Measurements from ENCODE around the gene VSIG4. TPM values are rescaled to one million over a fixed set of nuclear protein-coding genes. Genes with fewer than 3 reads are reported as not detected.

The VSIG4 gene
- total RNA-seq, 1 experiment from 2014 or later = not detected

- Histone ChIP-seq H3K27me3 (ENCODE audit: low read length) (no peaks in the 10 kb centered on the region), H3K27ac (ENCODE audit: low read length) (no peak overlapping the region), H3K4me2 (ENCODE audit: low read length) (no peak overlapping the region), H3K9me3 (ENCODE audit: low read length) (no peaks in the 10 kb centered on the region), H4K20me1 (ENCODE audit: low read length) (no peaks in the 10 kb centered on the region), H3K36me3 (ENCODE audit: low read depth, low read length) (no peaks in the 10 kb centered on the region), H2AFZ (ENCODE audit: low read length) (no peak overlapping the region), H3K9ac (ENCODE audit: low read length) (no peak overlapping the region), H3K9me2 (replicated peaks; ENCODE audit: low read length) (no peaks in the 10 kb centered on the region), H3K4me3 (ENCODE audit: low read length) (no peak overlapping the region), H3F3A (ENCODE audit: low read length, unreplicated experiment) (no peaks in the 10 kb centered on the region), H3K4me1 (ENCODE audit: insufficient read depth, low read length) (no peaks in the 10 kb centered on the region), H3K79me2 (ENCODE audit: low read length) (no peaks in the 10 kb centered on the region)
- intact Hi-C loops (cut with micrococcal nuclease) = no loop called here
- no peak for DNase-seq
- no TSS peak for BruUV-seq (replicated peaks)
- POLR2A ChIA-PET (ENCODE audit: unreplicated experiment) = no interaction called here
- no peak for ATAC-seq
- TF ChIP-seq EZH2 (IDR thresholded peaks at IDR 0.05; ENCODE audit: low read length, unreplicated experiment) = no peak
- TF ChIP-seq EZH2phosphoT487 (IDR thresholded peaks at IDR 0.05; ENCODE audit: borderline replicate concordance, low read length) = no peak
- TF ChIP-seq CTCF (conservative IDR thresholded peaks at IDR 0.05; ENCODE audit: low read depth, low read length) = no peak
- CTCF ChIA-PET = no interaction called here
Observed at GRCh38 chrX:66038115-66038514, 1.8 kb downstream of the VSIG4 start.

DNA sequence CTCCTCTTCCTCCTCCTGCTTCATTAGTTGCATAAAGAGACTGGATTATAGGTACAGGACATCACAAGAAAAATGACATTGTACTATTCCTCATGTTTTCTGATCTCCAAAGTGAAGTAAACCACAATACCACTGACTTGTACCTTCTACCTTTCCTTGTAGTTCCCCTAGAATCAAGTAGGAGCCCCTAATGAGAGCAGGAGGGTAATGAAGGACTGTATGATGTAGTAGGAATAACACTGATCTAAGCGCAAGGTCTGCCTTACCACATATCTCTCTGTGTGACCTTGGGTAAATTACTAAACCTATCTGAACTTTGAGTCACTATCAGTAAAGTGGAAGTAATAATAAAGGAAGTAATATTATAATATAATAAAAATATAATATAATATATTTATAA, 3.6 kb downstream of the VSIG4 start:
- no peak for DNase-seq
- H3K4me2 ChIP-seq (ENCODE audit: low read length) = no peak overlapping the region
- H3K36me3 ChIP-seq (ENCODE audit: low read depth, low read length) = no peaks in the 10 kb centered on the region
- H3K79me2 ChIP-seq (ENCODE audit: low read length) = no peaks in the 10 kb centered on the region
- no peaks in the 10 kb centered on the region for H3K9me3 ChIP-seq (ENCODE audit: low read length)
- no peak overlapping the region for H3K9ac ChIP-seq (ENCODE audit: low read length)
- H3F3A ChIP-seq (ENCODE audit: low read length, unreplicated experiment) = no peaks in the 10 kb centered on the region
- no peaks in the 10 kb centered on the region for H3K27me3 ChIP-seq (ENCODE audit: low read length)
- no peak for ATAC-seq
- BruUV-seq (replicated peaks) = no TSS peak
- H2AFZ ChIP-seq (ENCODE audit: low read length) = no peak overlapping the region
- no peaks in the 10 kb centered on the region for H3K9me2 ChIP-seq (replicated peaks; ENCODE audit: low read length)
- no peak overlapping the region for H3K4me3 ChIP-seq (ENCODE audit: low read length)
- intact Hi-C loops (cut with micrococcal nuclease) = no loop called here
- H3K27ac ChIP-seq (ENCODE audit: low read length) = no peak overlapping the region
- no peak for TF ChIP-seq EZH2 (IDR thresholded peaks at IDR 0.05; ENCODE audit: low read length, unreplicated experiment)
- no peak for TF ChIP-seq EZH2phosphoT487 (IDR thresholded peaks at IDR 0.05; ENCODE audit: borderline replicate concordance, low read length)
- no peak for TF ChIP-seq CTCF (conservative IDR thresholded peaks at IDR 0.05; ENCODE audit: low read depth, low read length)
- H4K20me1 ChIP-seq (ENCODE audit: low read length) = no peaks in the 10 kb centered on the region
- ChIA-PET CTCF (no interaction called here), POLR2A (ENCODE audit: unreplicated experiment) (no interaction called here)
- H3K4me1 ChIP-seq (ENCODE audit: insufficient read depth, low read length) = no peaks in the 10 kb centered on the region

DNA sequence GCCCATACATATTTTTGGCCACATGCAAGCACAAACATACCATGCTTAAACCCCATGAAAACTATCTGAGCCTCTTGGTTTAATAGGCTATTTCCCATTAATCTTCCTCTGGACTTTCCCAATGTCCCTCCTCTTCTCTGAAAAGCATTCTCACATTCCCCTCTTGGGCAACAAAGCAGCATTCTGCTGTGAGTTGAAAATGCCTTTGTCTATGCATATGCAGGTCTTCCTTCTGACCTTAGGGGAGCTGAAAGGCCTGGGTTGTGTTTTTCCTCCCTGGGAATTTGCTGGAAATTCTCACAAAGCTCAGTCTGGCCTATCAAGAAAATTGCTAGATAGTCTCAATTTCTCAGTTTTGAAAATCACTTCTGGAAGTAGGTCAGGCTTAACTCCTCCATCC, 4.2 kb downstream of the VSIG4 start:
- Histone ChIP-seq H3K27me3 (ENCODE audit: low read length) (no peaks in the 10 kb centered on the region), H3F3A (ENCODE audit: low read length, unreplicated experiment) (no peaks in the 10 kb centered on the region), H3K9me2 (replicated peaks; ENCODE audit: low read length) (no peaks in the 10 kb centered on the region), H3K4me3 (ENCODE audit: low read length) (no peak overlapping the region), H3K4me2 (ENCODE audit: low read length) (no peak overlapping the region), H3K27ac (ENCODE audit: low read length) (no peak overlapping the region), H3K4me1 (ENCODE audit: insufficient read depth, low read length) (no peaks in the 10 kb centered on the region), H3K36me3 (ENCODE audit: low read depth, low read length) (no peaks in the 10 kb centered on the region), H2AFZ (ENCODE audit: low read length) (no peak overlapping the region), H3K9me3 (ENCODE audit: low read length) (no peaks in the 10 kb centered on the region), H3K79me2 (ENCODE audit: low read length) (no peaks in the 10 kb centered on the region), H4K20me1 (ENCODE audit: low read length) (no peaks in the 10 kb centered on the region), H3K9ac (ENCODE audit: low read length) (no peak overlapping the region)
- ATAC-seq (no peak), DNase-seq (no peak)
- ChIA-PET POLR2A (ENCODE audit: unreplicated experiment) (no interaction called here), CTCF (no interaction called here)
- TF ChIP-seq EZH2phosphoT487 (IDR thresholded peaks at IDR 0.05; ENCODE audit: borderline replicate concordance, low read length) (no peak), CTCF (conservative IDR thresholded peaks at IDR 0.05; ENCODE audit: low read depth, low read length) (no peak), EZH2 (IDR thresholded peaks at IDR 0.05; ENCODE audit: low read length, unreplicated experiment) (no peak)
- intact Hi-C loops (cut with micrococcal nuclease) = no loop called here
- BruUV-seq (replicated peaks) = no TSS peak

Measured in PC-3 (cell line).